GM19193 (cell line): ENCODE data around the gene YTHDF1.
A peak's percentile ranks its signal among the peaks of the same experiment; 100 is the strongest.

Experiments used
- POLR2A ChIP-seq: IDR thresholded peaks from 4 replicates; pipeline ENCODE4 v1.6.1; 2011; ENCODE audit not compliant: insufficient read depth, insufficient read length; ENCODE audit errors: extremely low read depth

Gene YTHDF1

DNA sequence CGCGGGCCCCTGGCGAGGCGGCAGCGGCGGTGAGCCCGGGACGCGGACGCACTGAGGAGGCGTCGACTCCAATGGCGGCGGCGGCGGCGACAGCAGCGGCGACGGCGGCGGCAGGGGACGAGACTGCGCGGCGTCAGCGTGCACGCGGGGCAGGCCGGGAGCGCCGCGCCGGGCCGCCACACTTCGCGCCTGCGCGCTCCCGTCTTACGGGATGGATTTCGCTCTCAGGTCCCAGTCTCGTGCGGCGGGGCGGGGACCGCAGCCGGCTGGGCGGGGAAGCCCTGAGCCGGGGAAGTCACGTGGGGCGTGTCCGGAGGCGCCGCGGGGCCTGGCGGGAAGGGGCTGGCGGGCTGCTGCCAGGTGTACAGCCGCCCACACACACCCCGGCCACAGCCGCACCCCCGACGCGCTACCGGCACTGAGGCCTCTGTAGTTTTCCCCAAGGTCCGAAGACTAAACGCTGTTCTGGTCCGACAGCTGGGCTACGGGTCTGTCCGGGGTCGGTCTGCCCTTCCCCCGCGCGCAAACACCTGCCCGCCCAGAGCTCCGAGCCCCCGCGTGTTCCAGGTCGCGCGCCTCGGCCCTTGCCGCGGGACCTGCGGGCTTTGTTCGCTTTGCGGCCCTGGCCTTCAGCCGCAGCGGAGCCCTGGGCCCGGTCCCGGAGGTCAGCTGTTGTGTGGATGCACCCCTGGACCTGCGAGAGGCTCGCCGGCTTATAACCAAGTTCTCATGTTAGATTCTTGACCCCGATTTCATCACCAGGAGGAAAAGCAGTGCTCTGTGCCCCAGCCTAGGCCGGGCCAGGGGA, at the start of gene YTHDF1:
YTHDF1 (minus strand) TSS at position 91 of the 808 bp plus-strand sequence. CDS start 239 bp downstream, outside the sequence.
- peak; percentile 64 for TF ChIP-seq POLR2A

DNA sequence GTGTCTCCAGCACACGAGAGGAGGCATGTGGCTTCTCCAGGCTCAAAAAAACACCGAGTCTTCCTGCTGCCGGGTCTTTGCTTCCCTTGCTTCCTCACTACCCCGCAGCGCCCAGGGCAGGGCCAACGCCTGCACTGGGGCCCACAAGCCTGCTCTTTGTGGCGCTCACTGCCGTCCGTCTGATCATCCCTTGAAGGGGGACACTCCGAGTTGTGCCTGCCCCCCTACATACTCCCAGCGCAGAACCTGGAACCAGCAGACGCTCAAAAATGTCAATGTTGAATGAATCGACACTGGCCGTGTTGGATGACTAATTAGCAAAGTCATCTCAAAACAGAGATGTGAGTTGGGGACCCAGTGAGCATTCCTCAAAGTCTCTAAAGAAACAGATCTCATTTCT, 48.6 kb upstream of the YTHDF1 start:
- TF ChIP-seq POLR2A = no peak

- no peak for TF ChIP-seq POLR2A
These were observed 48.1 kb upstream of the YTHDF1 start for GRCh38 chr20:63264000-63264399.

GRCh38 chr20:63262836-63263235, 46.9 kb upstream of the YTHDF1 start:
- no peak for TF ChIP-seq POLR2A

DNA sequence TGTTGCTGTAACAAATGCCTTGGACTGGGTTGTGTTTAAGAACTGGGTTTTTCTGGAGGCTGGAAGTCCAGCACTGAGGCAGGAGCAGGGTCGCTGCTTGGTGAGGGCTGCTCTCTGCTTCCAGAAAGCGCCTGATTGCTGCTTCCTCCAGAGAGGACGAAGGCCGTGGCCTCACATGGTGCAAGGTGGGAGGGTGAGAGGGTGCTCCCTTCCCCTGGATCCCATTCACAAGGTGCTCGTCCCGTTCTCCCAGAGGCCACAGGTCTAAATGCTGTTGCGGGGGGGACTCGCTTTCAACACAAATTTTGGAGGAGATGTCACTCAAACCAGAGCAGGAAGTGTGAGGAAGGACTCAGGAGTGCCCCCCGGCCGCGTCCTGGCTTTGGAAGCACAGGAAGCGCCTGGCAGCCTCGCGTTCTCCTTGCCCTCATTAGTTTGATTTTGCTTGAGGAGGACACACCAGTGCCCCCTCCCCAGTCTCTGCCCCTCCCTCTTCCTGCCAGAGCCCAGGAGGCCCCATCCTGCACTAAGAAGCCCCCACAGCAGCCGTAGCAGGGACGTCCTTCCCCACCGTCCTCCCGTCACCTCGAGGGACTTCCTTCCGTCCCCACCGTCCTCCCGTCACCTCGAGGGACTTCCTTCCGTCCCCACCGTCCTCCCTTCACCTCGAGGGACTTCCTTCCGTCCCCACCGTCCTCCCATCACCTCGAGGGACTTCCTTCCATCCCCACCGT, 46.0 kb upstream of the YTHDF1 start:
- no peak for TF ChIP-seq POLR2A

- no peak for TF ChIP-seq POLR2A
These were observed 45.3 kb upstream of the YTHDF1 start for GRCh38 chr20:63261060-63261794.

- TF ChIP-seq POLR2A = no peak
These were observed 44.6 kb upstream of the YTHDF1 start for GRCh38 chr20:63260521-63260920.

DNA sequence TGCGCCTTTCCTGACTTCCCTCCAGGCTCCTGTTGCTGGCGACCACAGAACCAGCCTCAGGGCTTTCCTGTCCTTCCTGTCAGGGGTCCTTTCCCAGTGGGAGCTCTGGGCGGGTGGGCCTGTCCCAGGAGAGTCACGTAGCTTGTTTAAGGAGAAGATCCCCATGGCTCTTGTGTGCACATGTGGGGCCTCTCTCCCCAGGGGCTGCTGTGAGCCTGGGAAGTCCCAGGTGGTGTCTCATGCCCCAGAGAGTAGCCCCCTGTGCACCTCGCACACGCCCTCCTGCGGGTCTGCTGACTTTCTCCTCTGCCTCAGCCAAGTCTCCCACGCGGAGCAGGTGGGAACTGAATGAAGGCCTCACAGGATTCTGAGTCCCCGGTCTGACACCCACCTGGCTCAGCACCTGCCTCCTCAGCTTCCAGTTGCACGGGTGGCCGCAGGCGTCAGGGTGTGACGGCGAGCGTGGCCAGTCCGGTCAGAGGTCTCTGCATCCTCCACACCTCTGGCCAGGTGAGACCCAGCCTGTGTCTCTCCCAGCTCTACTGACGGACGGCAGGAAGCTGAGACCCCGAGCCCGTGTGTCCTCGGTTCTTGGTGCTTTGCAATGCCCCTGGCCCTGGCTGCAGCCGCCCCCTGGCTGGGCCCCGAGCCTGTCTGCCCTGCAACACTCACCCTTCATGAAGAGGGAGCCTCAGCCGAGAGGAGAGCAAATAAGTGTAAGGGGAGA, 44.0 kb upstream of the YTHDF1 start:
- TF ChIP-seq POLR2A = no peak

DNA sequence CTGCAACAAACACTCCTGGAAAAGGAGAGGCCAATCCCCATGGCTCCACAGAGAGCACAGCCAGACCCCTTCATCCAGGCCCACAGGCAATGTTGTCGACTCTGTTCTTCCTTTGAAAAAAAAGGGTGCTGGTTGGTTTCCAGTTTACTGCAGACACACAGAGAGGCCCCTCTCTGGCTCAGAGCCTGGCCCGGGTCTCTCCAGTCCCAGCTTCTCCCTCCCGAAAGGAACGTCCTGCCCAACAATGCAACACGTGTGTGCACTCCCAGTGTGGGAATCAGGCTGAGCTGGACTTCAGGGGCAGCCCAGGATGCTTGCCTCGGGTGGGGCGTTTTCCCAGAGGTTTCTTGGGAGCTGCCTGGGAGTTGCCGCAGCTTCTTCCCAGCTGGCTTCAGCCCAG, 42.9 kb upstream of the YTHDF1 start:
- no peak for TF ChIP-seq POLR2A

DNA sequence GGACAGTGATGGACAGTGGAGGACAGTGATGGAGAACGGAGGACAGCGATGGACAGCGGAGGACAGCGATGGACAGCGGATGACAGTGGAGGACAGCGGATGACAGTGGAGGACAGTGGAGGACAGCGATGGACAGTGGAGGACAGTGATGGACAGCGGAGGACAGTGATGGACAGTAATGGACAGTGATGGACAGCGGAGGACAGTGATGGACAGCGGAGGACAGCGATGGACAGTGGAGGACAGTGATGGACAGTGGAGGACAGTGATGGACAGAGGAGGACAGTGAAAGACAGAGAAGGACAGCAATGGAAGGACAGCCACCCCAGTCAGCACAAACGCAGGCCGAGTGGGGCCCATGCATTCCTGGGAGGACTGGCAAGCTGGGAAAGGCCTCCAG, 41.7 kb upstream of the YTHDF1 start:
- TF ChIP-seq POLR2A = no peak

DNA sequence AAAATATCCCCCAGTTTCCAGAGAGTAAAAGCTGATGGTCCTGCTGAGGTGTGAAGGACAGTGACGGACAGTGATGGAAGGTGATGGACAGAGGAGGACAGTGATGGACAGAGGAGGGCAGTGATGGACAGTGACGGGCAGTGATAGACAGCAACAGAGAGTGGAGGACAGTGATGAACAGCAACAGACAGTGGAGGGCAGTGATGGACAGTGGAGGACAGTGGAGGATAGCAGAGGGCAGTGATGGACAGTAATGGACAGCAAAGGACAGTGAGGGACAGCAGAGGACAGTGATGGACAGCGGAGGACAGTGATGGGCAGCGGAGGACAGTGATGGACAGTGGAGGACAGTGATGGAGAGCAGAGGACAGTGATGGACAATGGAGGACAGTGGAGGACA, 41.0 kb upstream of the YTHDF1 start:
- no peak for TF ChIP-seq POLR2A

GRCh38 chr20:63255931-63256704, 40.2 kb upstream of the YTHDF1 start:
- TF ChIP-seq POLR2A = no peak

DNA sequence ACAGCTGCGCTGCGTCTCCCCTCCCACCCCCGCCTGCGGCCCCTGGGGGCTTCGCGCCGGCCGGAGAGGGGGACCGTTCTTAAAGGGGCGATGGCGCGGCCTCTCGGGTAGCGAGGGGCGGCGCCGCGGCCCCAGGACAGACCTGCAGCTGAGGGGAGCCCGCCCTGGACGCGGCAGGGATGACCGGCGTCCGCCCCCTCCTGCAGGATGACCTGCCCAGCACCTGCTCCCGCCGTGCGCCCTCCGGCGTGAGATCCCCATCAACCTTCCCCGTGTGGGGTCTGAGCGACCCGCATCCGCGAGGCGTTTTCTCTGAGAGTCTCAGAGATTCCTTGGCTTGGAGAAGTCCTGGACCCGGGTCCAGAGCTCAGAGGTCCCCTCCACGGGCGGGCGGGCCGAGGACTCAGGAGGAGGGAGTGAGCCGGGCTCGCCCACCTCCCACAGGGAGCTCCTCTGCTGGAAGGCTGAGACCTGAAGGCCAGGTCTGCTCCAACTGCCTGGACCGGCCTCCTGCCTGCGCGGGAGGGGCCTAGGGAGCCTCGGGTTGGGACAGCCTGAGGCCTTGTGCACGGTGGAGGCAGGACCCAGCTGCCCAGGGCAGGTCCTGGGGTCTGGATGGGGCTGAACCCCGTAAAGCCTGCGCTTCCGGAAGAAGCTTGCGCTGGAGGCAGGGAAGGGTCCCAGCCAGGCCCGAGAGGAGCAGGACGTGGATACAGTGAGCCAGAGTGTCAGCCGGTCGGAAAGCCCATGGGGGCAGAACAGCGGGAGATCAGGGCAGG, 38.9 kb upstream of the YTHDF1 start:
- no peak for TF ChIP-seq POLR2A

- no peak for TF ChIP-seq POLR2A
These were observed 38.3 kb upstream of the YTHDF1 start, which contains the start of gene NKAIN4 for GRCh38 chr20:63254232-63254605. Gene NKAIN4 (minus strand): TSS chr20:63254463. CDS start chr20:63254450, 13 bp downstream.
